Stimulated activated CD4-positive, alpha-beta T cell treated with anti-CD3 and anti-CD28 coated beads, Interleukin-1b, Interleukin-23, amount 100 ng/mL, for 48 hours (primary cell): ENCODE measurements around the gene SIRT7.

Source experiments
- DNase-seq: peaks from one replicate; pipeline ENCODE4 v3.0.0-alpha.2; 2020

SIRT7 gene

DNA sequence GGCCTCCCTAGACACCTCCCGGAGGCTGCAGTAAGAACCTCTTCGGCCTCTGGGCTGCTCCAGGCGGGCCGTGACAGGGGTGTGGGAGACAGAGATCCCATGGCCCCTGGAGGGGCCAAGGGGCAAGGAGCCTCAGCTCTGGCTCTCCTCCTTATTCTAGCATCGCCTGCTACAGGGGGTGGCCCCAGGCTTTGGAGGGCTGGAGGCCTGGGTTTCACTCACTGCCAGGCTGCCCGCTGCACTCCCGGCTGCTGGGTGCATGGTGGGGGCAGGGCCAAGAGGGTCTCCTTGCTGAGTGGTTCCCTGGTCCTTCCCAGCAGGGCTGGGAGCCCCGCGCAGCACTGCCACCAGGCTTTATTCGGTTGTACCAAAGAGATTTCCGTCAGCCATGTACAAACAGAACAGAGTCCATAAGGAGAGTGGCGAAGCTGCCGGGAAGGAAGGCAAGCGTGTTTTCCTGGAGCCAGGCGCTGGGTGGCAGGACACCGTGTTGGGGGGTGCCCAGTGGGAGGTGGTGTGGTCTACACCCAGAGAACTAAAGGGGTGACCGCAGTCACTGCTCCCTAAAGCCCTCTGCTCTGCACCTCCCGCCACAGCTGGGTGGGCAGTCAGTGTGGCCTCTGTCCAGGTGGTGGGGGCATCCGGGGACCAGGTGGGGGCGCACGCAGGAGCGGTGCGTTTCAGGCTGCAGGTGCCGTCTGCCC lies 13.9 kb downstream of the SIRT7 start:
- DNase-seq: no peak

DNA sequence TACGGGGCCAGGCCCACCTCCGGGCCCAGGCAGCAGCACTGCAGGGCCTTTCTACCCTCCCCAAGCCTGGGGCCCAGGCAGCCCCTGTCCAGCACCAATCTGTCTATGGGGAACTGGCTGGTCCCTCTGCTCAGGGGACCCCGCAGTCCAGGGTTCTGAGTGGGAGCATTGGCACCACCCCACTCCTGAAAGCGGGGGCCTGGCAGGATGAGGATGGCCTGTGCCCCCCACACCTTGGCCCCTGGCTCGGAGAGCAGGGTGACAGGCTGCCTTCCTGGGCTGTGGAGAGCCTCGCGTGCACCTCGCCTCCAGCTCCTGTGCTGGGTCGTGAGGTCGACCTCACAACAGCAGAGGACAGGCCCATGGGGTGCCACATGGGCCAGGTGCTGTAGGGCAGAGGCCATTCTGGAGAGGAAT lies 14.6 kb downstream of the SIRT7 start:
- no peak for DNase-seq

- no peak for DNase-seq
These were observed 15.1 kb downstream of the SIRT7 start for GRCh38 chr17:81902653-81903414.

GRCh38 chr17:81902023-81902652 lies 15.8 kb downstream of the SIRT7 start, which contains the start of gene NPB:
TSS of gene NPB (plus strand) at chr17:81902238. CDS start at chr17:81902278, 40 bp downstream.
- DNase-seq: no peak

- no peak for DNase-seq
These were observed 16.6 kb downstream of the SIRT7 start for GRCh38 chr17:81901167-81902022.

DNA sequence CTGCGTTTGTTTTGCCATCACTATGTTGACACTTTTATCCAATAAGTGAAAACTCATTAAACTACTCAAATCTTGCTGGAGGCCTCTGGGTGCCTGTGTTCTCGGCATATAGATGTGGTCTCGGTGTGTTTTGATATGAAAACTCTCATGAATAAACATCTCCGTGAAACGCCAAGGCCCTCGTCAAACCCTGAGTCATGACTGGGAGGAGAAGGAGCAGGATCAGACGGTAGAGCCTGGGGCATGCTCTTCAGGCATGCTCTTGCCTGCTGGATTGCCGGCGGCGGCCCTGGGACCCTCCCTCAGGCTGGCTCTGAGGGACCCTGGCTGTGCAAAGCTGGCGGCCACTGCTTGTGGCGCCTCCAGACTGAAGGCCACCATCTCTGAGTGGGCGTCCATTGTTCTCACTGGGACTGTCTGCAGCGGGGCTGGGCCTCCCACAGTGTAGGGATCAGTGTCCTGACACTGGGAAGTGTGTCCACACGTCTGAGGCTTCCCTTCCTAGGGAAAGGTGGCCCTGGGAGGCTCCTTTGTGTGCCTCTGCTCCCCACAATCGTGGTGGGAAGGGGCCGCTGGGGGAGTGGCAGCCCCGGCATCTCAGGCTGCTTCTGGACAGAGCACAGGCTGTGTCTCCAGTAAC lies 17.7 kb downstream of the SIRT7 start:
- DNase-seq: no peak

GRCh38 chr17:81899514-81900166 lies 18.3 kb downstream of the SIRT7 start:
- DNase-seq: no peak

DNA sequence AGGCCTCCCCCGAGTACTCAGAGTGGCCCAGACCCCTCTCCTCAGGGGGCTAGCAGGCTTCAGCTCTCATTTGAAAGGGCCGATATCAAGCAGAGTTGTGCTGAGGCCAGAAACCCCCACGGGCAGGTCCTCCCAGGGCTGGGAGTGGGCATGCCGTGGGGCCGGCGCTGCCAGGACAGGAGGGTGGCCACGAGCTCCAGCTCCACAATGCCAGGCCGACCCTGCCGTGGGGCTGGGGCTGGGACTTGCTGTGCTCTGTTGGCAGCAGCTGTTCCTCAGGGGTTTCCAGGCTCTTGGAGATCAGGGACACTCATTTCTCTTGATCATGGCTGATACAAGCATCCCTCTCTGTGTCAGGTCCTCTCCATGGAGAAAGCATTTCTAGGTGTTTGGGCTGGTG lies 19.1 kb downstream of the SIRT7 start:
- no peak for DNase-seq

GRCh38 chr17:81898029-81898866 lies 19.7 kb downstream of the SIRT7 start:
- no peak for DNase-seq

GRCh38 chr17:81895400-81895799 lies 22.6 kb downstream of the SIRT7 start:
- no peak for DNase-seq

GRCh38 chr17:81891303-81891552 lies 26.7 kb downstream of the SIRT7 start:
- DNase-seq: no peak

GRCh38 chr17:81890447-81891302 lies 27.3 kb downstream of the SIRT7 start:
- DNase-seq: no peak

GRCh38 chr17:81889602-81890001 lies 28.4 kb downstream of the SIRT7 start:
- DNase-seq: no peak

DNA sequence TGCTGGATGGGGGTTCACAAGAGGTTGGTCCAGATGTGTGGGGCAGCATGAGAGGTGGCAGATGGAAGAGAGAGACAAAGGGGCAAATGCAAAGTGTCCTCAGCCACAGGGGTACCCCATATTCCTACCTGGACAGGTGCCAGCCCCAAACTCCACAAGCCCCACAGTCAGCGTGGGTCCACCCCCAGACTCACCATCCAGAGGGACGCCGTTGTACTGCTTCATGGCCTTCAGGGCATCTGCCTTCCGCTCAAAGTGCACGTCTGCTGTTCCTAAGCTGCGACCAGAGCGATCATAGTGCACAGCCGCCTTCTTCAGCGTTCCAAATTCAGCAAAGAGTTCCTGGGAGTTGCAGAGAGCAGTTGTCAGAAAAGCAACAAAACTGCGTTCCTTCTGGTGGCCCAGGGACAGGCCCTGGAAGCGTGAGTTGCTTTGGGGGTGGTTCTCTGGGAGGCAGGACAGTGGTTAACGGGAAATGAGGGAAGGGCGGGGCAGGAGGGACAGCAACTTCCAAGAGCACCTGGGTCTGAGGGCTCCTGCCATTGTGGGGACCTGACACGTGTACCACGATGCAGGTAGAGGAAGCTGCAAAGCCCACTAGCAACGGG lies 28.9 kb downstream of the SIRT7 start:
- no peak for DNase-seq

DNA sequence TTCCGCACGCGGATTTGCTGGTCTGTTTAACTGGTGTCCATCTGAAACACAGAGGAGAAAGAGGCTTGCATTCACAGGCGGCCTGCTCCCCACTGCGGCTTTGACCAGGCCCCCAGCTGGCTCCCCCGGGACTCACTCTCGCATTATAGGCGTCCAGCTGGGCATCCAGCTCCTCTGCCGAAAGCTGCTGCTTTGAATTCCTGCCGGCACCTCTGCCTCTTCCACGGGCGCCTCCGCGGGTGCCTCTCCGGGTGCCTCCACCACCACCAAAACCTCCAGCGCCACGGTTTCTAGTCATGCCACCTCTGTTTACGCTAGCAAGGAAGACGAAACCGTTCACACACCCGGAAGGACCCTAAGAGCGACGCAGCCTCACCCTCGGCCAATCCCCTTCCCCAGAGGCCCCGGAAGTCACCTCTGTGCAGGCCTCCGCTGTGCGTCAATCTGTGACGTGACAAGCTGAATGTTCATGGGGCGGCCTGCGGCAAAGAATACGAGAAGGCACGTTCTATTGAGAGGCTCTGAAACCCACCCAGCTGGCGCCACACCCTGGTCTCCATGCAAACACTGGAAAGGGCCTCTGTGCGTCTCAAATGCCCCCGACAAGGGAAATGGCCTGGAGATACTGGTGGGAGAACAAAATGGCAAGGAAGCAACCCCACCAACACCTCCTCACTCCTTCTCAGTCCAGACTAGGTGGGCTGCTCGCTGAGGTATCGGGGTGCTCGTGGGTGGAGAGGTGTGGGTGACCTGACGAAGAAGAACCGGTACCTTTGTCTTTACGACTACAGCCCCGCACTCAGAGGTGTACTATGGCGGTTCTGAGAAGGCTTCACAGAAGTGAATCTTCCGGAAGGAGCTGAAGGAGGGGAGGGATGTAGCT lies 29.6 kb downstream of the SIRT7 start:
- no peak for DNase-seq

- DNase-seq: no peak
These were observed 32.0 kb downstream of the SIRT7 start for GRCh38 chr17:81885869-81886548.

GRCh38 chr17:81885454-81885853 lies 32.5 kb downstream of the SIRT7 start:
- no peak for DNase-seq

DNA sequence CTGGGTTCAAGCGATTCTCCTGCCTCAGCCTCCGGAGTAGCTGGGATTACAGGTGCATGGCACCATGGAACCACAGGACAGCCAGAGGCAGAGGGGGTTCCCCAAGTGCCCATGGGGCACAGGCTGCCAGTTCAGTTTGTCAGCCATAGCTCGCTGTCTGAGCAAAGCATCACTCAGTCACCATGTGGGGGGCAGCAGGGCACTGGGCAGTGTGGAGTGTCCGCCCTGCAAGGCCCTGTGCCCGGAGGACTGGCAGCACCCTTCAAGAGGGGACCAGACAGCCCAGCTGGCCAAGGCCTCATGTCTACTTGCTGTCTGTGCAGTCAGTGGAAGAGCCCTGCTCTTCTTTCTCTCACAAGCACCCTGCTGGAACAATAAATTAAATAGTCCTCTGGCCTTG lies 33.0 kb downstream of the SIRT7 start:
- no peak for DNase-seq
